Measurements from ENCODE around the gene PRR23E. TPM values are rescaled to one million over a fixed set of nuclear protein-coding genes. Genes with fewer than 3 reads are reported as not detected.

Gene PRR23E
- total and polyA plus RNA-seq, 7 donors: not detected

DNA sequence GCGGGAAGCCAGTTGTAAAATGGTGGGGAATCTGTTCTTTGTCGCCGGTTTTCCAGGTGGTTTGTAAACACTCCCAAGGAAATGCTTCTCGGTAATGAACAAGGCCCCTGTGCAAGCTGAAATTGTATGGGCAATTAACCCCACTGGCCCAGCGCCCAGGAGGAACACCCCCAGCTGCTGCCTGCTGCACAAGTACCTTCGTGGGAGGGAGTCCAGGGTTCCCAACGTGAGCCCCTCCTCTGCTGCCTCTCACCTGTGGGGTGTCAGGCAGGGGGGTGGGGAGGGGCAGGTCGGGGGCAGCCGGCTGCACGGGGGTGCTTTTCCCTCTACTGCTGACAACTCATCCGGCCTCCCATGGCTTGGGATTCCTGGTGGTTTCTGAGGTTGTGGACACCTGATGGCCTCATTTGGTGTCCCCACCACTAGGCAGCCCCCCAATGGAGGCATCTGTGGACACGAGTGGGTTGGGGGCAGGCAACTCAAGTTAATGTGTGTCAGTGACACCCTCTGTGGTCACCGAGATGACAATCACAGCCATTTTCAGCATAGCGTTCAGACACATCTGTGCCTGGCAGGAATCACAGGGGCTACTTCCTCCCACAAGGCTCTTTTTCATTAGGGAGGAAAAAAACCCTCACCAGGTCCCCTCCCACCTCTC lies 35.6 kb upstream of the PRR23E start:
- H3K27me3 ChIP-seq: peaks cover 0 to 31% (median 25%) of the 10 kb centered on the region in 3 donors
- H3K4me3 ChIP-seq: no peak overlapping the region
- no peak for DNase-seq
- intact Hi-C loops (cut with DNase I): no loop called here
- no peaks in the 10 kb centered on the region for H3K4me1 ChIP-seq
- no peaks in the 10 kb centered on the region for H3K36me3 ChIP-seq
- no peak overlapping the region for H3K27ac ChIP-seq
- no peaks in the 10 kb centered on the region for H3K9me3 ChIP-seq
- TF ChIP-seq POLR2AphosphoS5 (IDR thresholded peaks at IDR 0.05): no peak
- no peak for TF ChIP-seq CTCF (IDR thresholded peaks at IDR 0.05)
- no peak for TF ChIP-seq EP300 (IDR thresholded peaks at IDR 0.05)
- no peak for TF ChIP-seq POLR2A (IDR thresholded peaks at IDR 0.05)
- 14 to 39% methylated on average over 14 of the region's 14 CpGs for WGBS, 2 donors

DNA sequence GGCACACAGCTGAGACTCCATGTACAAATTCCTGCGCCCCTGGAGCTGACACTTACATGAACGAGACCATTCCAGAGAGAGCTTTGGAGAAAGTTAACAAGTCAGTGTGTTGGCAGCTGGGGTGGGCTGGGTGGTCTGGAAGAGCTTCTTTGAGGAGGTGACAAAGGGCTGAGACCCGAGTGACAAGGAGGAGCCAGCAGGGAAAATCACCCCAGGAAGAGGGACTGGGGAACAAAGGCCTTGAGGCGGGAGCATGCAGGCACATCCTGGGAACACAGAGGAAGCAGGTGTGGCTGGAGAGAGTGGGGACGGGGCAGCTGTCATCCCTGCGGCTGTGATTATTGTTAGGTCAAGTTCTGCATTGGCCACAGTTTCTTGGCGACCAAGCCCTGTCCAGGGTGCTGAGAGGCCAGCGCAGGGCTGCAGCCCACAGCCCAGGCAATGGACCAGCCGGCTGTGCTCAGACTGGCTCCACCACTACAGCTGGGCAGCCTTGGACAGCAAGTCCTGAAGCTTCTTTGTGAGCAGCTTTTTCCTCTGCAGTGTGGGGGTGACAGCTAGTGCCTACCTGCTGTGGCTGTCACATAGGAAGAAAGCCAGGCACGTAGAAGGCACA lies 34.2 kb upstream of the PRR23E start:
- Histone ChIP-seq H3K4me3 (no peak overlapping the region), H3K27ac (no peak overlapping the region), H3K4me1 (no peaks in the 10 kb centered on the region), H3K36me3 (no peaks in the 10 kb centered on the region), H3K27me3 (peaks cover 0 to 31% (median 25%) of the 10 kb centered on the region in 3 donors), H3K9me3 (no peaks in the 10 kb centered on the region)
- DNase-seq: no peak
- WGBS, 2 donors: 28 to 34% methylated on average over 10 of the region's 10 CpGs
- TF ChIP-seq EP300 (IDR thresholded peaks at IDR 0.05) (no peak), POLR2AphosphoS5 (IDR thresholded peaks at IDR 0.05) (no peak), POLR2A (IDR thresholded peaks at IDR 0.05) (no peak), CTCF (IDR thresholded peaks at IDR 0.05) (no peak)
- intact Hi-C loops (cut with DNase I): no loop called here

GRCh38 chr3:127159543-127159942 lies 33.4 kb upstream of the PRR23E start:
- H3K9me3 ChIP-seq: no peaks in the 10 kb centered on the region
- WGBS, 2 donors: 48 to 79% methylated on average over 7 of the region's 7 CpGs
- peaks cover 0 to 31% (median 25%) of the 10 kb centered on the region in 3 donors for H3K27me3 ChIP-seq
- TF ChIP-seq POLR2AphosphoS5 (IDR thresholded peaks at IDR 0.05) (no peak), POLR2A (IDR thresholded peaks at IDR 0.05) (no peak), EP300 (IDR thresholded peaks at IDR 0.05) (no peak), CTCF (IDR thresholded peaks at IDR 0.05) (no peak)
- intact Hi-C loops (cut with DNase I): no loop called here
- H3K4me1 ChIP-seq: no peaks in the 10 kb centered on the region
- H3K27ac ChIP-seq: no peak overlapping the region
- no peaks in the 10 kb centered on the region for H3K36me3 ChIP-seq
- H3K4me3 ChIP-seq: no peak overlapping the region
- DNase-seq: no peak

GRCh38 chr3:127161236-127161635 lies 31.7 kb upstream of the PRR23E start:
- 98 to 99% methylated on average over 2 of the region's 2 CpGs for WGBS, 2 donors
- Histone ChIP-seq H3K4me1 (no peaks in the 10 kb centered on the region), H3K4me3 (no peak overlapping the region), H3K9me3 (no peaks in the 10 kb centered on the region), H3K27ac (no peak overlapping the region), H3K36me3 (no peaks in the 10 kb centered on the region), H3K27me3 (peaks cover 0 to 31% (median 23%) of the 10 kb centered on the region in 3 donors)
- no peak for DNase-seq
- TF ChIP-seq POLR2AphosphoS5 (IDR thresholded peaks at IDR 0.05): no peak
- no peak for TF ChIP-seq EP300 (IDR thresholded peaks at IDR 0.05)
- TF ChIP-seq CTCF (IDR thresholded peaks at IDR 0.05): no peak
- no peak for TF ChIP-seq POLR2A (IDR thresholded peaks at IDR 0.05)
- intact Hi-C loops (cut with DNase I): no loop called here
